Panc1 (cell line): ENCODE results near the gene ZNF324. TPM values are rescaled to one million over a fixed set of nuclear protein-coding genes. Genes with fewer than 3 reads are reported as not detected.

Source experiments
- ATAC-seq: fragments of 200-7000 bp; cut with Tn5 transposase; 2 replicates; pipeline ENCODE4 v1.9.1; 2020; ENCODE audit warnings: mild to moderate bottlenecking, moderate library complexity
- BruUV-seq: library from RNA; stranded (reverse); fragments of 400-500 nt; replicated peaks from 2 replicates; lab custom pipeline; 2021; lab: Mats Ljungman, UMichigan
- CTCF ChIA-PET: fragments of 300-600 bp; sonication (Branson Sonifier 250); formaldehyde crosslinking; loops from one replicate; lab custom pipeline; 2022; ENCODE audit warnings: antibody characterized with exemption; lab: Charles Lee
- POLR2A ChIA-PET: fragments of 300-600 bp; sonication (Branson Sonifier 250); formaldehyde crosslinking; loops from one replicate; lab custom pipeline; 2022; ENCODE audit warnings: antibody characterized with exemption; lab: Charles Lee
- DNase-seq: peaks from one replicate; pipeline ENCODE4 v3.0.0-alpha.2; 2010; ENCODE audit warnings: low read depth, low spot score
- H3K27ac ChIP-seq: 2 replicates; pipeline ENCODE4 v1.5.1; 2011; ENCODE audit warnings: mild to moderate bottlenecking, low read length, inconsistent platforms
- H3K27me3 ChIP-seq: fragments of 200-500 bp; sonication (Bioruptor generic); 2 replicates; pipeline ENCODE4 v1.6.0; 2014; ENCODE audit warnings: low read length, inconsistent platforms; ENCODE audit not compliant: control insufficient read depth, insufficient read depth
- H3K36me3 ChIP-seq: fragments of 200-500 bp; sonication (Bioruptor generic); 2 replicates; pipeline ENCODE4 v1.5.1; 2014; ENCODE audit warnings: inconsistent platforms, mild to moderate bottlenecking, low read length, moderate library complexity; ENCODE audit not compliant: control insufficient read depth, insufficient read depth
- H3K4me1 ChIP-seq: 2 replicates; pipeline ENCODE4 v1.5.1; 2011; ENCODE audit warnings: inconsistent platforms, mild to moderate bottlenecking, low read length, moderate library complexity; ENCODE audit not compliant: control insufficient read depth, insufficient read depth
- H3K4me3 ChIP-seq, 2 experiments: 2 replicates each; pipeline ENCODE4 v1.5.1; 2011 to 2012; ENCODE audit warnings: low read depth in 2 of 2, low read length in 2 of 2, mild to moderate bottlenecking in 2 of 2, inconsistent platforms in 1 of 2, moderate library complexity in 1 of 2
- H3K9me3 ChIP-seq: fragments of 200-500 bp; sonication (Bioruptor generic); 2 replicates; pipeline ENCODE4 v1.5.1; 2014; ENCODE audit warnings: low read depth, mild to moderate bottlenecking, inconsistent platforms, low read length, moderate library complexity; ENCODE audit not compliant: control insufficient read depth, insufficient read depth
- POLR2AphosphoS5 ChIP-seq: IDR thresholded peaks from 2 replicates; pipeline ENCODE4 v1.6.1; 2012; ENCODE audit warnings: mild to moderate bottlenecking, low read depth, low read length, moderate library complexity
- REST ChIP-seq, 2 experiments: IDR thresholded peaks; 2 replicates each; pipeline ENCODE4 v1.6.1; 2011 to 2012; ENCODE audit warnings: low read depth in 2 of 2, control low read depth in 1 of 2, low read length in 1 of 2, mild to moderate bottlenecking in 1 of 2, moderate library complexity in 1 of 2; ENCODE audit not compliant: insufficient read depth in 1 of 2
- SIN3A ChIP-seq: IDR thresholded peaks from 2 replicates; pipeline ENCODE4 v1.6.1; 2012; ENCODE audit warnings: low read depth, mild to moderate bottlenecking, low read length, moderate library complexity, borderline replicate concordance; ENCODE audit not compliant: insufficient read depth
- TCF7L2 ChIP-seq: IDR thresholded peaks from 2 replicates; pipeline ENCODE4 v1.6.1; 2011; ENCODE audit warnings: mild to moderate bottlenecking, low read depth, low read length, inconsistent platforms
- in situ Hi-C: cut with HindIII; loops from 2 replicates; pipeline ENCODE4 v1.10.0; 2016; ENCODE audit warnings: low sequenced_read_pairs, low pct_unique_long_range_greater_than_20kb
- intact Hi-C: fragments of 100-400 bp; cut with micrococcal nuclease; formaldehyde crosslinking; loops from one replicate; pipeline ENCODE4 v1.10.0; 2022; ENCODE audit not compliant: unreplicated experiment
- total RNA-seq: library from RNA; stranded (reverse); gene quantifications from one replicate; pipeline ENCODE4 v1.2.1, GENCODE V29; 2021; ENCODE audit not compliant: unreplicated experiment
- TF ChIP-seq, protein P1 (sequence below): fragments of 450-650 bp; IDR thresholded peaks from 2 replicates; pipeline ENCODE4 v1.5.1; 2017; ENCODE audit warnings: mild to moderate bottlenecking

Gene ZNF324
- total RNA-seq, 1 experiment from 2014 or later = 12.8 TPM

DNA sequence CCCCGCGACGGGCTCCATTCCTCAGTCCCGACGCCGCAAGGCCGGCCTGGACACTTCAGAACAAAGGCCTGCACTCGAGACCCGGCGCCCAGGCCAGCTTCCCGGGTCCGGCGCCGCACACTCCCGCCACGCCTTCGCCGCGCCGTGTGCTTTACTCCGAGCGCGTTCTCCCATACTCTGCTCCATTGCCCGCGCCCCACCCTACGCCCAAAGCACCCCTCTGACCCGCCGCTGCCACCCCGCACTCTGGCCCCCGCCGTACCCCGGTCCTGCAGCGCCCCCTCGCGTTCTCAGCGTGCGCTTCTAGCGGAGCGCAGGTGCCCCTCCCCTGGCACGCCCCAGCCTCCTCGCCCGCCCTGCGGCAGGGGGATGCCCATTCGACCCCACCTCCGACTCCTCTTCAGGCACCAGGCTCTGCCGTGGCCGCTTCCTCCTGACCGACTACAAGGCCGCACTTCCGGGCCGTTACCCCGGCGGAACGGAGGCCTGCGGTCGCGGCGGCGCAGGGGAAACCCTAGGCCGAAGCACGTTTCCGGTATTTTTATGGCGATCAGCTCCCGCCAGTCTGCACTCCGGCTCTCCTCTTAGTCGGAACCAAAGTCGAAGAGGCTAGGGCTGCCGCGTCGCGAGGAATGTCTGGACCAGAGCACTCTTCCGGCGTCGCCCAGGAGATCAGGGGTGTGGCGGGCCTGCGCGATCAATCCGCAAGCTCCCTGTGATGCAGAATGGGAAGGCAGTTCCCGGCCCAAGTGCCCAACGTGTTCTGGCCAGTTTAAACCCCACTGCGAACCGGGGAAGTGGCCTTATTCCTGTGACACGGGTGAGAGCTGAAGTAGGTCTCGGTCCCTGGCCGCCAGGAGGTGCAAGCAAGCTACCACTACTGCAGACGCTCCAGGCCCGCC lies 52.7 kb downstream of the ZNF324 start, which contains the start of gene ZBTB45:
TSS of gene ZBTB45 (minus strand) at position 456 of the 902 bp plus-strand sequence. CDS start 2,137 bp downstream, outside the sequence.
- in situ Hi-C loops = no loop called here
- TF ChIP-seq, protein P1, sequence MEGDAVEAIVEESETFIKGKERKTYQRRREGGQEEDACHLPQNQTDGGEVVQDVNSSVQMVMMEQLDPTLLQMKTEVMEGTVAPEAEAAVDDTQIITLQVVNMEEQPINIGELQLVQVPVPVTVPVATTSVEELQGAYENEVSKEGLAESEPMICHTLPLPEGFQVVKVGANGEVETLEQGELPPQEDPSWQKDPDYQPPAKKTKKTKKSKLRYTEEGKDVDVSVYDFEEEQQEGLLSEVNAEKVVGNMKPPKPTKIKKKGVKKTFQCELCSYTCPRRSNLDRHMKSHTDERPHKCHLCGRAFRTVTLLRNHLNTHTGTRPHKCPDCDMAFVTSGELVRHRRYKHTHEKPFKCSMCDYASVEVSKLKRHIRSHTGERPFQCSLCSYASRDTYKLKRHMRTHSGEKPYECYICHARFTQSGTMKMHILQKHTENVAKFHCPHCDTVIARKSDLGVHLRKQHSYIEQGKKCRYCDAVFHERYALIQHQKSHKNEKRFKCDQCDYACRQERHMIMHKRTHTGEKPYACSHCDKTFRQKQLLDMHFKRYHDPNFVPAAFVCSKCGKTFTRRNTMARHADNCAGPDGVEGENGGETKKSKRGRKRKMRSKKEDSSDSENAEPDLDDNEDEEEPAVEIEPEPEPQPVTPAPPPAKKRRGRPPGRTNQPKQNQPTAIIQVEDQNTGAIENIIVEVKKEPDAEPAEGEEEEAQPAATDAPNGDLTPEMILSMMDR = peak; percentile 95
- peak; percentile 93; the same call in 1 of the 2 replicates for TF ChIP-seq SIN3A
- peak in 1 of 2 experiments; percentile 78; a peak in 1 of 4 replicates for TF ChIP-seq REST (IDR thresholded peaks at IDR 0.05; ENCODE audit: insufficient read depth in 1 of 2, low read depth in 2 of 2, low read length in 1 of 2)
- peak; percentile 59; the same call in 1 of the 2 replicates for TF ChIP-seq TCF7L2
- peak; percentile 94 for TF ChIP-seq POLR2AphosphoS5
- POLR2A ChIA-PET = interaction anchor here (0.5 to 1.6 kb wide), 4 partner anchors 9 to 157 kb away, joined by 3 to 7 read pairs (median 4); partner anchors contain the start of gene TRIM28
- H3K4me3 ChIP-seq = peak within 1 kb of the TSS; percentile 72 to 98
- peak; percentile 95 for DNase-seq
- H3K9me3 ChIP-seq = no peaks in the 10 kb centered on the region
- H3K27ac ChIP-seq = peak within 1 kb of the TSS; percentile 99
- intact Hi-C loops = loop anchor here (1.0 kb wide), 1 partner anchor 36 kb away; the partner anchor contains the start of gene CHMP2A
- H3K4me1 ChIP-seq = peaks cover 30% of the 10 kb centered on the region
- CTCF ChIA-PET = interaction anchor here (0.5 to 3.0 kb wide), 7 partner anchors 14 to 172 kb away, joined by 3 to 11 read pairs (median 7); partner anchors contain the start of genes CHMP2A and TRIM28
- TSS peak; percentile 95 for BruUV-seq
- peaks cover 2% of the 10 kb centered on the region; the same call in 1 of the 2 replicates for H3K36me3 ChIP-seq
- no peaks in the 10 kb centered on the region for H3K27me3 ChIP-seq
- ATAC-seq = peak; percentile 89

DNA sequence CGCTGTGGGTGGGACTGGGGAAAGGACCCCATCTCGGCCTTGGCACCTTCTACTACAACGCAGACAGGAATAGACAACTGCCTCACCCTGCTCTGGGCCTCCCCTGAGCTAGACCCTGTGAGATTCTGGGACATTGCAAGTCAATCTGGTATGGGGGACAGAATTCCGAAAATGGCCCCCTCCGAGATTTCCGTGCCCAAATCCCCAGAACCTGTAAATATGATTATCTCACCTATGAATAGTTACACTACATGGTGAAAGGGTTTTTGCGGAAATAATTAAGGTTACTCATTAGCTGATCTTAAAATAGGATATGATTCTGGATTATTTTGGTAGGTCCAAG lies 53.3 kb downstream of the ZNF324 start:
- TF ChIP-seq POLR2AphosphoS5 = no peak
- no peak for TF ChIP-seq SIN3A
- no peak for TF ChIP-seq REST (IDR thresholded peaks at IDR 0.05; ENCODE audit: insufficient read depth in 1 of 2, low read depth in 2 of 2, low read length in 1 of 2)
- TF ChIP-seq TCF7L2 = no peak
- TF ChIP-seq, protein P1 = no peak
- DNase-seq = no peak
- no peak for ATAC-seq
- Histone ChIP-seq H3K27me3 (no peaks in the 10 kb centered on the region), H3K4me1 (peaks cover 28% of the 10 kb centered on the region), H3K27ac (peak overlapping the region; percentile 99), H3K4me3 (peak overlapping the region; percentile 72 to 98), H3K36me3 (no peaks in the 10 kb centered on the region; the same call in 1 of the 2 replicates), H3K9me3 (no peaks in the 10 kb centered on the region)
- in situ Hi-C loops = no loop called here
- no TSS peak for BruUV-seq
- intact Hi-C loops = no loop called here
- CTCF ChIA-PET = interaction anchor here (1.0 to 3.0 kb wide), 5 partner anchors 24 to 173 kb away, joined by 3 to 11 read pairs (median 8); partner anchors contain the start of genes CHMP2A and TRIM28
- POLR2A ChIA-PET = interaction anchor here (0.5 to 1.6 kb wide), 6 partner anchors 8 to 1200 kb away, joined by 3 to 10 read pairs (median 6); partner anchors contain the start of genes CHMP2A, TRIM28 and ZNF543
